B cell (primary cell): ENCODE data around the gene PTF1A.

Experiments
- CTCF ChIP-seq: fragments of 200-600 bp; IDR thresholded peaks from one replicate; pipeline ENCODE4 v1.8.0; 2022; ENCODE audit warnings: antibody characterized with exemption, mild to moderate bottlenecking
- EZH2 ChIP-seq: IDR thresholded peaks from 2 replicates; pipeline ENCODE4 v1.6.1; 2012; ENCODE audit warnings: borderline replicate concordance, low read depth, mild to moderate bottlenecking, moderate library complexity, low read length; ENCODE audit not compliant: insufficient read depth, poor library complexity, severe bottlenecking

- TF ChIP-seq CTCF: no peak
- TF ChIP-seq EZH2: no peak
These were observed 5.0 kb upstream of the PTF1A start for GRCh38 chr10:23187155-23187554.
